Neural progenitor cell (in vitro differentiated cells): Measurements from ENCODE around the gene TOMM70.

Experiments used
- EZH2phosphoT487 ChIP-seq: fragments of 200-600 bp; sonication (generic); IDR thresholded peaks from 2 replicates; pipeline ENCODE4 v1.6.1; 2017; ENCODE audit warnings: antibody characterized with exemption
- TF ChIP-seq, protein P1 (sequence below): fragments of 200-600 bp; sonication (generic); IDR thresholded peaks from 2 replicates; pipeline ENCODE4 v1.5.1; 2017; ENCODE audit warnings: antibody characterized with exemption, mild to moderate bottlenecking

DNA sequence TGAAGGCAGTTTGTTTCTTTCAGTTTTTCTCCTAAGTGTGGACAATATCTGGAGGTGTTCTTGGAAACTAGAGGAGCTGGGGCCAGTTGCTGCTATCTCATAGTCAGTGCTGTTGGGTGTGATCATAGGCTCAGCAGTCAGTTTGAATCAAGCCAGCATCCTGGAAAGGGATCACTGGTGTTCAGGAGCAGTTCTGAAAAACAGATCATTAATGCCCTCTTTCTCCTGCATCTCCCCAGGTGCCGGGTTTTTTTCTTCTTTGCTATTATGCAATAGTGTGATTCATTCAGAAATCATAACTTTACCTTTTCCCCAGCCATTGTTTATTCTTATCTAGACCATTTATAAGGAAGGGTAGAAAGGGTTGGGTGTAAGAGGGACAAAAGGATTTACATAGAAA, 24.4 kb upstream of the TOMM70 start:
- TF ChIP-seq, protein P1, sequence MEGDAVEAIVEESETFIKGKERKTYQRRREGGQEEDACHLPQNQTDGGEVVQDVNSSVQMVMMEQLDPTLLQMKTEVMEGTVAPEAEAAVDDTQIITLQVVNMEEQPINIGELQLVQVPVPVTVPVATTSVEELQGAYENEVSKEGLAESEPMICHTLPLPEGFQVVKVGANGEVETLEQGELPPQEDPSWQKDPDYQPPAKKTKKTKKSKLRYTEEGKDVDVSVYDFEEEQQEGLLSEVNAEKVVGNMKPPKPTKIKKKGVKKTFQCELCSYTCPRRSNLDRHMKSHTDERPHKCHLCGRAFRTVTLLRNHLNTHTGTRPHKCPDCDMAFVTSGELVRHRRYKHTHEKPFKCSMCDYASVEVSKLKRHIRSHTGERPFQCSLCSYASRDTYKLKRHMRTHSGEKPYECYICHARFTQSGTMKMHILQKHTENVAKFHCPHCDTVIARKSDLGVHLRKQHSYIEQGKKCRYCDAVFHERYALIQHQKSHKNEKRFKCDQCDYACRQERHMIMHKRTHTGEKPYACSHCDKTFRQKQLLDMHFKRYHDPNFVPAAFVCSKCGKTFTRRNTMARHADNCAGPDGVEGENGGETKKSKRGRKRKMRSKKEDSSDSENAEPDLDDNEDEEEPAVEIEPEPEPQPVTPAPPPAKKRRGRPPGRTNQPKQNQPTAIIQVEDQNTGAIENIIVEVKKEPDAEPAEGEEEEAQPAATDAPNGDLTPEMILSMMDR, result no peak
- TF ChIP-seq EZH2phosphoT487, result no peak
